ENCODE data around the gene CPED1. TPM values are rescaled to one million over a fixed set of nuclear protein-coding genes. Genes with fewer than 3 reads are reported as not detected.
A peak's percentile ranks its signal among the peaks of the same experiment; 100 is the strongest.

The CPED1 gene
- total and polyA plus RNA-seq, 3 donors from 2014 or later, result 7.4 to 13.1 (median 11.8) TPM

GRCh38 chr7:120992965-120993494, 4.5 kb downstream of the CPED1 start:
- H3K4me1 ChIP-seq, result no peaks in the 10 kb centered on the region
- H3K4me3 ChIP-seq, result no peak overlapping the region
- H3K27ac ChIP-seq, result peak overlapping the region in 1 of 2 donors; percentile 90
- no peaks in the 10 kb centered on the region for H3K9me3 ChIP-seq
- no peaks in the 10 kb centered on the region for H3K36me3 ChIP-seq (ENCODE audit: low read depth, missing control alignments)
- intact Hi-C loops (cut with DNase I; ENCODE audit: low total_unique reads), result no loop called here
- DNase-seq, result no peak
- no peak for TF ChIP-seq POLR2A (IDR thresholded peaks at IDR 0.05)
- TF ChIP-seq, protein P1, sequence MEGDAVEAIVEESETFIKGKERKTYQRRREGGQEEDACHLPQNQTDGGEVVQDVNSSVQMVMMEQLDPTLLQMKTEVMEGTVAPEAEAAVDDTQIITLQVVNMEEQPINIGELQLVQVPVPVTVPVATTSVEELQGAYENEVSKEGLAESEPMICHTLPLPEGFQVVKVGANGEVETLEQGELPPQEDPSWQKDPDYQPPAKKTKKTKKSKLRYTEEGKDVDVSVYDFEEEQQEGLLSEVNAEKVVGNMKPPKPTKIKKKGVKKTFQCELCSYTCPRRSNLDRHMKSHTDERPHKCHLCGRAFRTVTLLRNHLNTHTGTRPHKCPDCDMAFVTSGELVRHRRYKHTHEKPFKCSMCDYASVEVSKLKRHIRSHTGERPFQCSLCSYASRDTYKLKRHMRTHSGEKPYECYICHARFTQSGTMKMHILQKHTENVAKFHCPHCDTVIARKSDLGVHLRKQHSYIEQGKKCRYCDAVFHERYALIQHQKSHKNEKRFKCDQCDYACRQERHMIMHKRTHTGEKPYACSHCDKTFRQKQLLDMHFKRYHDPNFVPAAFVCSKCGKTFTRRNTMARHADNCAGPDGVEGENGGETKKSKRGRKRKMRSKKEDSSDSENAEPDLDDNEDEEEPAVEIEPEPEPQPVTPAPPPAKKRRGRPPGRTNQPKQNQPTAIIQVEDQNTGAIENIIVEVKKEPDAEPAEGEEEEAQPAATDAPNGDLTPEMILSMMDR (IDR thresholded peaks at IDR 0.05), result no peak
- no peaks in the 10 kb centered on the region for H3K27me3 ChIP-seq

GRCh38 chr7:120993553-120994191, 5.2 kb downstream of the CPED1 start:
- WGBS, 2 donors, result 84 to 86% methylated on average over 5 of the region's 5 CpGs
- Histone ChIP-seq H3K4me1 (no peaks in the 10 kb centered on the region), H3K27ac (peak overlapping the region in 1 of 2 donors; percentile 31), H3K36me3 (ENCODE audit: low read depth, missing control alignments) (no peaks in the 10 kb centered on the region), H3K4me3 (no peak overlapping the region), H3K9me3 (no peaks in the 10 kb centered on the region), H3K27me3 (no peaks in the 10 kb centered on the region)
- TF ChIP-seq, protein P1 (IDR thresholded peaks at IDR 0.05), result no peak
- TF ChIP-seq POLR2A (IDR thresholded peaks at IDR 0.05), result no peak
- DNase-seq, result no peak
- intact Hi-C loops (cut with DNase I; ENCODE audit: low total_unique reads), result no loop called here

DNA sequence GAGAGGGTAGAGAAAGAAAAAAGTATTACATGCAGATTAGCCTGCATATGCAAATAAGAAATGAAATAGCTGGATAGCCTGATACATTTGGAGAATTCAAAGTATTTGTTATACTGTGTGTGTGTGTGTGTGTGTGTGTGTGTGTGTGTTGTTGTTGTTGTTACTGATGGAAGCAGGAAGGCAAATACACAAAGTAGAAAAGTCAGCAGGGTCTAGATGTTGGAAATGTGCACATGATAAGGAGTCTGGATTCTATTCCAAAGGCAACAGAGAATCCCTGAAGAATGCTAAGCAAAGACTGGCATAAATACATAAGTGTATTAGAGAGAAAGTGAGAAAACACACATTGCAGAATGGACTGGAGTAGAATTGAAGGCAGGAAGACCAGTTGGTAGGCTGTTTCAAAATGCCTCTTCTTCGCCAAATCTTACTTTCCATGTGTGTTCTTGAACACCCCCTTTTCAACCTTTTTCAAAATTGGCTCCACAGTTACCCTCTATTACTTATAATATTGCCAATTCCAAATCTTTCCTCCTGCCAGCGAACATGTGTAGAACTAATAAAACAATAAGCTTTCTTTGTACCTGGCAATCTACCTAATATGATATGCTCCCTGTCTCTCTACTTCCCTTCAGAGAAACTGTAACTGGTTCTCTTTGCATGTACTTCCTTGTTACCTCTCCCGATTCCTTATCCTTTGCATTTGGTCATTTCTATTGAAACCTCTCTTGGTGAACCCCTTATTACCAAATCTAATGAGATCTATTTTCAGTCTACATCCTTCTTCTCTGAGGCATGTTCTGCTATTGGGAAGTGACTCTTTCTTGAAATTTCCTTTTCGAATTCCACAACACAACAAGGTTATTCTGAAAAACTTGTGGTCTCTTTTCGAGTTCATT, 6.2 kb downstream of the CPED1 start:
- no peaks in the 10 kb centered on the region for H3K36me3 ChIP-seq (ENCODE audit: low read depth, missing control alignments)
- no peak overlapping the region for H3K4me3 ChIP-seq
- DNase-seq, result no peak
- H3K27me3 ChIP-seq, result no peaks in the 10 kb centered on the region
- no peaks in the 10 kb centered on the region for H3K4me1 ChIP-seq
- 87 to 92% methylated on average over 5 of the region's 5 CpGs for WGBS, 2 donors
- no peak overlapping the region for H3K27ac ChIP-seq
- TF ChIP-seq, protein P1 (IDR thresholded peaks at IDR 0.05), result no peak
- no peak for TF ChIP-seq POLR2A (IDR thresholded peaks at IDR 0.05)
- intact Hi-C loops (cut with DNase I; ENCODE audit: low total_unique reads), result no loop called here
- no peaks in the 10 kb centered on the region for H3K9me3 ChIP-seq

- H3K36me3 ChIP-seq (ENCODE audit: low read depth, missing control alignments), result no peaks in the 10 kb centered on the region
- whole genome bisulfite sequencing, 2 donors, result 89 to 94% methylated on average over 2 of the region's 2 CpGs
- no peaks in the 10 kb centered on the region for H3K4me1 ChIP-seq
- H3K4me3 ChIP-seq, result no peak overlapping the region
- intact Hi-C loops (cut with DNase I; ENCODE audit: low total_unique reads), result no loop called here
- H3K27ac ChIP-seq, result no peak overlapping the region
- no peaks in the 10 kb centered on the region for H3K9me3 ChIP-seq
- H3K27me3 ChIP-seq, result no peaks in the 10 kb centered on the region
- DNase-seq, result no peak
- TF ChIP-seq, protein P1 (IDR thresholded peaks at IDR 0.05), result no peak
- TF ChIP-seq POLR2A (IDR thresholded peaks at IDR 0.05), result no peak
Measured at GRCh38 chr7:120995654-120996053, 7.1 kb downstream of the CPED1 start.

Measured in testis (tissue), 3 donors.